Neural cell (in vitro differentiated cells): ENCODE data around the gene UHRF1.

Experiments
- CTCF ChIP-seq: fragments of 450-650 bp; IDR thresholded peaks from 2 replicates; pipeline ENCODE4 v1.5.1; 2014; ENCODE audit warnings: antibody characterized with exemption, mild to moderate bottlenecking, moderate library complexity; ENCODE audit not compliant: poor library complexity, severe bottlenecking
- EP300 ChIP-seq: fragments of 450-650 bp; conservative IDR thresholded peaks from 2 replicates; pipeline ENCODE4 v1.6.1; 2014; ENCODE audit warnings: antibody characterized with exemption, mild to moderate bottlenecking, moderate library complexity; ENCODE audit not compliant: poor library complexity, severe bottlenecking
- EZH2 ChIP-seq: fragments of 200-600, 300-800 bp; shearing (Covaris generic), sonication (generic); IDR thresholded peaks from 2 replicates; pipeline ENCODE4 v1.6.1; 2014; ENCODE audit warnings: antibody characterized with exemption, low read length, borderline replicate concordance, mild to moderate bottlenecking; ENCODE audit not compliant: insufficient read depth, poor library complexity, severe bottlenecking
- RAD21 ChIP-seq: fragments of 450-650 bp; conservative IDR thresholded peaks from 2 replicates; pipeline ENCODE4 v1.6.1; 2014; ENCODE audit warnings: antibody characterized with exemption, mild to moderate bottlenecking, moderate library complexity
- SMC3 ChIP-seq: fragments of 450-650 bp; conservative IDR thresholded peaks from 2 replicates; pipeline ENCODE4 v1.6.1; 2014; ENCODE audit warnings: antibody characterized with exemption, mild to moderate bottlenecking, moderate library complexity; ENCODE audit not compliant: poor library complexity

DNA sequence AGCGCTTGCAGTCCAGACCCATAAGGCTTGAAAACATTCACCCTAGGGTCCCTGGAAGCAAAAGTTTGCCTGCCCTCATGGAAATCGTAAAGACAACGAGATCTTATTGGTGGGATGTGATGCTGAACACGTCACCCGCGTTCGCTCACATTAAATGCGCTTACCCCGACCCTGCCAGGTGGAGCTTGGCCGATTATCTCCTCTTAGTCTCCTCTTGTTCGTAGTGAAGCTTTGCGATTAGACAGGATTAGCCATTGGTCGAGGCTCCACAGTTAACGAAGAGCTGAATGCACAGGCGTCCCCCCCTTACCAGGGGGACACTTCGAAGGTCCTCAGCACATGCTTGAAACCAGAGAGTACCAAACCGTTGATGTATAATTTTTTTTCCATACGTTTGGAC lies 43.6 kb downstream of the UHRF1 start:
- TF ChIP-seq CTCF, result no peak
- no peak for TF ChIP-seq EP300
- no peak for TF ChIP-seq EZH2
- no peak for TF ChIP-seq RAD21
- TF ChIP-seq SMC3, result no peak
